ENCODE measurements around the gene RPTOR.

DNA sequence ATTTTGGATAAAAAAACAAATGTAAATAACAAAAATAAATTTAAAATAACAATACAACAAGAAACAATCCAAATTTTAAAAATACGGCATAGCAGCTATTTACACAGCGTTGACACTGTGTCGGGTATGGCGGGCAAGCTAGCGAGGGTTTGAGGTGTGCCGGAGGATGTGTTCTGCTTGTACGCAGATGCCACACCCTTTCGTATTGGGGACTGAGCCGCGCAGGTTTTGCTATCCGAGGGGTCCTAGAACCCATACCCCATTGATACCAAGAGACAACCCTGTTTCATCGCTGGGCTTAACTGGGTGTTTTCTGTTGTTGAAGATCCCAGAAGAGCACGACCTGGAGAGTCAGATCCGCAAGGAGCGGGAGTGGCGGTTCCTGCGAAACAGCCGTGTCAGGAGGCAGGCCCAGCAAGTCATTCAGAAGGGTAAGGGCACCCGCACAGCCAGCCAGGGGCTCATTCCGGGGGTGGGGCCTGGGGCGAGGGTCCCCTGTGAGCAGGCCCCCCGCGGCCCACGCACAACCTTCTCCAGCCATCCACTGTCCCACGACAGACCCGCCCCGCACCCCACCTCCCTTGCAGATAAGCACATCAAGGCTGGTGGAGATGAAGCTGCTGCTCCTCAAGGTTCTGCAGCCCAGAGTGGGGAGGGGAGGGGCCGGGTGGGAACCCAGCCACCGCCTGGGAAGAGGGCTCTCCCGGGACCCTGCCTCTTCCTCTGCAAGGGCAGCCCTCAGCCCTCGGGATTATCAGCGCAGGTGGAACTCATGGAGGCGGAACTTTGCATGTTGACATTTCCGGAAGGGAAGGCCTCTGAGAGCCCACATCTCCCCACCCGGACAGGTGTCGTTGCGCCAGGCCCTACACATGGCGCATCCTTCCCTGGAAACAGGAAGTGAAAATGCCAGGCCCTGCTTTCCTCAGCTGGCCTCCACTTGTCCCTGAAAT is 395.8 kb downstream of the RPTOR start:
- TF ChIP-seq, protein P1, sequence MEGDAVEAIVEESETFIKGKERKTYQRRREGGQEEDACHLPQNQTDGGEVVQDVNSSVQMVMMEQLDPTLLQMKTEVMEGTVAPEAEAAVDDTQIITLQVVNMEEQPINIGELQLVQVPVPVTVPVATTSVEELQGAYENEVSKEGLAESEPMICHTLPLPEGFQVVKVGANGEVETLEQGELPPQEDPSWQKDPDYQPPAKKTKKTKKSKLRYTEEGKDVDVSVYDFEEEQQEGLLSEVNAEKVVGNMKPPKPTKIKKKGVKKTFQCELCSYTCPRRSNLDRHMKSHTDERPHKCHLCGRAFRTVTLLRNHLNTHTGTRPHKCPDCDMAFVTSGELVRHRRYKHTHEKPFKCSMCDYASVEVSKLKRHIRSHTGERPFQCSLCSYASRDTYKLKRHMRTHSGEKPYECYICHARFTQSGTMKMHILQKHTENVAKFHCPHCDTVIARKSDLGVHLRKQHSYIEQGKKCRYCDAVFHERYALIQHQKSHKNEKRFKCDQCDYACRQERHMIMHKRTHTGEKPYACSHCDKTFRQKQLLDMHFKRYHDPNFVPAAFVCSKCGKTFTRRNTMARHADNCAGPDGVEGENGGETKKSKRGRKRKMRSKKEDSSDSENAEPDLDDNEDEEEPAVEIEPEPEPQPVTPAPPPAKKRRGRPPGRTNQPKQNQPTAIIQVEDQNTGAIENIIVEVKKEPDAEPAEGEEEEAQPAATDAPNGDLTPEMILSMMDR (IDR thresholded peaks at IDR 0.05; ENCODE audit: insufficient read depth, low read depth, low read length), result no peak
- no peak for TF ChIP-seq EZH2 (IDR thresholded peaks at IDR 0.05; ENCODE audit: insufficient read depth, low read length)
